Activated CD4-positive, alpha-beta T cell treated with anti-CD3 and anti-CD28 coated beads, Interleukin-10, Interleukin-2, amounts not matched to agents 100 ng/mL and 50 ng/mL, durations not matched to agents 16 hours and 8 hours (primary cell): Measurements from ENCODE around the gene HOXC6.

Experiments
- DNase-seq: peaks from one replicate; pipeline ENCODE4 v3.0.0-alpha.2; 2020

Gene HOXC6

GRCh38 chr12:54044425-54045103 is 16.3 kb downstream of the HOXC6 start:
- no peak for DNase-seq

DNA sequence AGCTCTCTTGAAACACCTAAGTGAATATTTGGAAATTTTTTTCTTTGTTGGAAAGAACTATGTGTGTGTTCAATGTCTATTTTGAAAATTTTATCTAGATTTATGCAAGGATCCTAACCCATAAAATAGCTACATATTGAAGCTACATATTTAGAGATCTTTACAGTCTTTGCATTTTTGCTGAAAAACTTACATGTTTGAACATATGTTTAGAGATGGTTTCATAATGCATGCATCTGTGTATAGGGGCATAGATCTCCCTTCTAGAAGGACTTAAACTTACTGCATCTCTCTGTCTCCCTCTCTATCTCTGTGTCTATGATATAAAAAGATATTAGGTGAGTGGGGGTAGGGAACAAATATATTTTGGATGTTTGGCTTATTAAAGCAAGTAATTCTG is 17.2 kb downstream of the HOXC6 start:
- no peak for DNase-seq

DNA sequence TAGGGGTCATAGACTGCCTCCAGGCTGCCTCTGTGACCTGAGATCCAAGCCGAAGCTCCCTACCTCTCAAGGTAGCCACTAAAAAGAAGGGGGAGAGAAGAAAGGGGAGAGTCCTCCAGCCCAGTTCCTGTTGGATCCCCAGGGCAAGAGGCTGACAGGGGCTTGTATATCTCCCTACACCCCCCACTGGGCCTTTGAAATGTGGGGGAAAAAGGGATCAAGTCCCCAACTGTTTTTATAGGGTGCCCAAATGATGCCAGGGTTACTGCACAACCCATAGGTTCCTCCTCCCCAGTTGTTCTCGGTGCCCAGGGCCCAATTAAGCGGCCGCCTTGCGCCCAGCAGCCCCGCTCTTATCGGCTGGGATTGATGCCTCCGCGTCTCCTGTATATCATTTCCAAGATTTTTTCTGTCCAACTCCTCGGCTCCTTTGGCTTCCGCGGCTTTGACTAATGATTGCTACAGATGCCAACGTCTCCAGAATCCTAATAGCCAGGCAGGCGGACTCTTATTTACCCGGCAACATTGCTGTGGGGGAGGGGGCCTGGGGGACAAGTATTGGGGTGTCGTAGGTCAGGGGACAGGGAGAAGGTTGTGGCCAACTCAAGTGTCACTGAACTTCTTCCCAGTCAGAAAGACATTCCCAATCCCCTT is 17.8 kb downstream of the HOXC6 start:
- no peak for DNase-seq

DNA sequence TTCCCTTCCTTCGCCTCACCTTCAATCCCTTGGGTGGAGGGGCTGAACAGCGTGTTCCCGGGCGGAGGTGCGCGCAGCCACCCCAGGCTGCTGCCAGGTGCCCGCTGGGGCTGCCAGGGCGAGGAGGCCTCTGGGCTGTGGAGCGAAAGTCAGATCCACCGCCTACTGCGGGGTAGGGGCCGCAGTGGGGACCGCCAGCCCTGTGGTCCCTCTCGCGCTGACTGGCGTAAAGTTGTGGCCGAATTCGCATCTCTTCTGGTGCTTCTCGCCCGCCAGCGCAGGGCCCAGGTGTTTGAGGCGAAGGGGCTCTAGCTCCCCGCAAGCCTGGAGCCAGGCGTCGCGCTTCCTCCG is 18.5 kb downstream of the HOXC6 start:
- DNase-seq = no peak

- DNase-seq = no peak
These were observed 19.1 kb downstream of the HOXC6 start for GRCh38 chr12:54047160-54047963.

- no peak for DNase-seq
These were observed 19.7 kb downstream of the HOXC6 start for GRCh38 chr12:54047964-54048303.

DNA sequence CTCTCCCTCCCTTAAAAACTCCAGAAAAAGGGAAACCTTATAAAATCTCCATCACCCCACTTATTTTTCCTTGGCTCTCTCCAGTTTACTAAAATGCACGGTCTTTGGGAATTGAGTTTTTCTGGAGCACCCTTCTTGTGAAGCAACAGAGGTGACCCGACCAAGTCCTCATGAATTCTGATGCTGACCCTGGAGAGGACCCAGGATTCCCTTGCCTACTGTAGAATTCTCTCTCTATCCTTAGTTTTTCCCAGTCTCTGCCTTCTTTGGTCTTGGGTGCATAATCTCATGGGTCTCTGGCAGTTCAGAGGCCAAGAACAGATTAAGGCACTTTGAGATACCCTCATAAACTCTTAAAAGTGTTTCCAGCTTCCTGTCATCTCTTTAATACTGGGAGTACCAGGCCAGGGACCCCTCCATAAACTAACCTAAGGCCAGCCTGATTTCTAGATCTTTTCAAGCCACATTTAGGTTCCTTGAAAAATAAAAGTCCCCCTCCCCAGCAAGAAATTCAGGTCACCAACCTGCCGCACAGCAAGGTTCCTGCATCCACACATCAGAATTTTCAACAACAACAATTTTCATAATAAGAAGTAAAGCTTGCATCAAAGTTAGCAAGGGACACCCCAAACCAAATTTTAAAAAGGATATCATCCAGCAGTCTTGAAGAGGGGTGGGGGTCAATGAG is 20.3 kb downstream of the HOXC6 start:
- no peak for DNase-seq

- DNase-seq = no peak
These were observed 20.9 kb downstream of the HOXC6 start for GRCh38 chr12:54049108-54049507.

DNA sequence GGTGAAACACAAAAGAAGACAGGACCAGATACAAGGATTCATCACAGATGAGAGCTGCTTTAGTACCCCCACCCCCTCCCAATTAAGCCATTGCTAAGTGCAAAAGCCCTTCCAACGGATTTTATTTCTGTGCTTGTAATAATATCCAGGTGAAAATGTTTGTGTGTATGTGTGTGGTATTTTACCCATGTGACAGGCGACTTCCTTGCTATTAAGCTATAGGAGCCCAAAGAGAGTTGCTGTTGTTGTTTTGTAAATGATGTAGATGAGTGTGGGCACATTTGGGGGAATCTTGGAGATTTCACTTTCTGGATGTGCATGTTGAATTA is 22.2 kb downstream of the HOXC6 start:
- no peak for DNase-seq

DNA sequence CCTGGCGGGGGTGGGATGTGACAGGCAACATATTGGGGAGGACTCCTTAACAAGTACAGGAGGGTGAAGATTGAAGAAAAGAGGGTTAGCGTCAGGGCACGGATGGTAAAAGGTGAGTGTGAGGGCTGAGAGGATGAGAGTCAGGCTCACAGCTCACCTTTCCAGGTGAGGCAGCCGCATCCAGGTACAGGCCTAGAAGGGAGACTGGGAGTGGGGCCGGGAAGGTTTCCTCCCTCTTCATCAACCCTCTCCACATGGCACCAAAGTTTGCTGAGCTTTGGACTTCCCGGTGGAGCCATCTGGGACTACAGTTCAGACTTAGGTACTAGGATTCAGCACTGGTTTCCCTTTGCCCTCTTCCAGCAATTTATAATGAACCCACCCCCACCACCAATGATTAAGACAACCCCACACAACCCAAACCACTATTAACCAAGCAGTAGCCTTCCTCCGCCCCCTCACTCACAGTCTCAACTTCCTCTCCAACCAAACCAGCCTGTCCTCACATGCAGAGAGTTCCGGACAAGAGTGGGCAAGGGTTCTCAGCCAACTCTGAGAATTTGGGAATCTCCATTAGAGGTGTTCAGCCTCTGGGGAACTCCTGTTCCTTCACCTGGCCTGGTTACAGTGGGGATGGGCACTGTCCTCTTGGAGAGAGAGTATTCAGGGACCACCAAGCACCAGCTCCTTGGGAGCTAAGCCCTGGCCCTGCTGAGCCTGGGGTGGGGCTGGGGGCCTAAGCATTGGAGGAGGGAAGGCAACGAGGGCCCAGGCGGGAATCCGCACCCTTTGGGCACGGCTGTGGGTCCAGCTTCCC is 23.0 kb downstream of the HOXC6 start:
- no peak for DNase-seq

GRCh38 chr12:54051874-54052437 is 23.7 kb downstream of the HOXC6 start:
- no peak for DNase-seq

DNA sequence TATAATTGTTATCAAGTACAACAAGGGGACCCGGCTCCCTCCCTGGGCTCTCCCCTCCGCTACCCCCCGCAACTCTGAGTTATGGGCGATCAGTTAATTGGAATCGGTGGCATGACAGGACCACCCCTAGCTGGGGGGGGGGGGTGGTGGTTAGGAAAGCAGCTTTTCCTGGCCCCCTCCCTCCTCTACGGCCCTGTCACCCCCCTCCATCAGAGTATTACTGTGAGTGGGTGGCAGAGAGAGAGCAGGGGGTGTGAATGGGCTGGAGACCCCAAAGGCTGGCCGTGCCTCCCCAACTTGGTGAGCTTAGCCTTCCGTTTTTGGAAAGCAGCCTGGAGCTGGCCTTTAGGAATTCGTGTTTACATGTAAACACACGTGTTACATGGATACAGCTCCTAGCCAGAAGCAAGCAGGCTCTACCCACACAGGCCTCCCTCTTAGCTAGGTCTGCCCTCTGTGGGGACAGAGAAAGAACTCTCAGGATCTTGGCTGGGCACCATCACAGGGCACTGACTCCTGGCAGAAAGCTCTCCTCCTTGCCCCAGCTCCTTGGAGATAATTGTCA is 24.3 kb downstream of the HOXC6 start:
- no peak for DNase-seq

- DNase-seq = no peak
These were observed 24.9 kb downstream of the HOXC6 start for GRCh38 chr12:54053003-54053750.

- DNase-seq = no peak
These were observed 25.8 kb downstream of the HOXC6 start, which contains the start of gene HOXC4 for GRCh38 chr12:54053751-54054741. TSS of gene HOXC4 (plus strand) at chr12:54053835. CDS start at chr12:54053923, 88 bp downstream.

- DNase-seq = no peak
These were observed 26.5 kb downstream of the HOXC6 start for GRCh38 chr12:54054742-54055194.

DNA sequence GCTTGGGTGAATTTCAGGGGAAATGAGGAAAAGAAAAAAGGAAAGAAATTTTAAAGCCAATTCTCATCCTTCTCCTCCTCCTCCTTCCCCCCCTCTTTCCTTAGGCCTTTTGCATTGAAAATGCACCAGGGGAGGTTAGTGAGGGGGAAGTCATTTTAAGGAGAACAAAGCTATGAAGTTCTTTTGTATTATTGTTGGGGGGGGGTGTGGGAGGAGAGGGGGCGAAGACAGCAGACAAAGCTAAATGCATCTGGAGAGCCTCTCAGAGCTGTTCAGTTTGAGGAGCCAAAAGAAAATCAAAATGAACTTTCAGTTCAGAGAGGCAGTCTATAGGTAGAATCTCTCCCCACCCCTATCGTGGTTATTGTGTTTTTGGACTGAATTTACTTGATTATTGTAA is 27.3 kb downstream of the HOXC6 start:
- DNase-seq = no peak

DNA sequence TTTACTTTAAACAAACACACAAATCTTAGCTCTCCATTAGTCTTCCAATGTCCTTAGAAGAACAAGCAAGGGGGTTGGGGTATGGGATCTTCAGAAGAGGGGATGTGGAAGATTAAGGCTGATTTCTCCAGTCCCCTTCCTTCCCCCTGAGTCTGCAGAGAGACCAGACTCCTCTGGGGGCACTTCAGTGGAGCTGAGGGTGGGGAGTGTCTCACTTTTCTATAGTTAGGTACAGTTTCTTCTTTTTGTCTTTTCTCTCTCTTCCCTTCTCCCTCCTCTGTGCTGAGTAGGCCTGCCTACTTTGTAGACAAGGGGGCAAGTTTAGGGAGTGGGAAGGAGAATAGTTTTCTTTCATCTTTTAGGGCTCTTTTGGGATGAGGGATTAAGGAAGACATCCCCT is 27.9 kb downstream of the HOXC6 start:
- no peak for DNase-seq

DNA sequence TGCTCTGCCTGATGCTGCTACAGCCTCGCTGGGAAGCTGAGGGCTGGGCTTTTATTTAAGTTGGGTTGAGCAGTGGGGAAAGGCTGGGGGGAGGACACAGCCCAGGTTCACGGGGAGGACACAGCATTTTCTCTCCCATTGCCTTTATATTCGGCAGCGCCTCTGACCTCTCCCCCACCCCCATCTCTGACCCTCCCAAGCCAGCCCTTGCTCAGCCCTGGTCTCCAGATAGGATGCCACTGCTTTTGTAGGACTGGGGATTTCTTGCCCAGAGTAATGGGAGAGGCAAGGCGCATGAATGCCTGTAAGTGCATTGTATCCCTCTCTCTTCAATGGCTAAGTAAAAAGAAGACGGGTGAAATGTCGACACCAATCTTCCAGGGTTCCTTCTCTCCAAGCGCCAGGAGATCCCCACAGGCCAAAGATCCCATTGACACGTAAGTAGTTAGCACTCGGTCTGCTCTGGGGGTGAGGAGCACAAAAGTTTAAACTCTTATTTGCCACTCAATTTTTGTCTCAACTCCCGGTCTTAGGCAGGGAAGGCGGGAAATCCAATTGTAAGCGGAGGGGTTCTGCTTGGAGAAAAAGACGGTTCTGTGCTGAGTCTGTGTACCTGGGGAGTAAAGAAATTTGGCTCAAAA is 30.0 kb downstream of the HOXC6 start:
- DNase-seq = no peak

DNA sequence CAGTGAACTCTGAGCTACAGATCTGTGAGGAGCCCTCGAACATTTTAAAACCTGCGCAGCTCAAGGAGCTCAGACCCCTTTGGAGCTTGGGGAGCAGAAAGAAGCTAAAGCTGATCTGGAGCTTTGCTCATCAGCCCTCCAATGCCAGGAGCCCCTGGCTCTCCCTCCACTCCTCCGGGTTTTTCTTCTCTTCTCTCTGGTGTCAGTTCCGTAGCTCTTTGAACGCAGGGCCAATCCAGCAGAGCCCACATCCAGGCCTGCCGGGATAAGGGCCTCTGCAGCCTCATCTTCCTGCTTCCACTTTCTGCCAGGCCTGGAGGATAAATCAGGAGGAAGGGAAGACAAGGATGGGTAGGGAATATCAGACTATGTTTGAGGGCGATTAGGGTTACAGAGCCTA is 31.4 kb downstream of the HOXC6 start:
- no peak for DNase-seq
